ENCODE data around the gene STT3A.
A peak's percentile ranks its signal among the peaks of the same experiment; 100 is the strongest.

The STT3A gene

GRCh38 chr11:125618383-125618782 is 25.7 kb downstream of the STT3A start:
- Histone ChIP-seq H3K36me3 (ENCODE audit: control insufficient read depth in 2 of 2, insufficient read depth in 2 of 2, low read length in 2 of 2) (peaks cover 61 to 66% of the 10 kb centered on the region in 2 donors), H3K27me3 (ENCODE audit: control insufficient read depth in 2 of 2, insufficient read depth in 2 of 2, low read length in 2 of 2) (no peaks in the 10 kb centered on the region), H3K9me3 (ENCODE audit: control insufficient read depth in 2 of 2, low read length in 2 of 2) (no peaks in the 10 kb centered on the region), H3K4me1 (ENCODE audit: control insufficient read depth in 2 of 2, insufficient read depth in 2 of 2, low read length in 2 of 2) (no peaks in the 10 kb centered on the region), H3K27ac (ENCODE audit: low read depth in 2 of 2, low read length in 2 of 2) (no peak overlapping the region), H3K9ac (ENCODE audit: low read depth in 1 of 2, low read length in 2 of 2) (no peak overlapping the region), H3K4me3 (ENCODE audit: low read length in 2 of 2) (no peak overlapping the region)

- Histone ChIP-seq H3K9me3 (ENCODE audit: control insufficient read depth in 2 of 2, low read length in 2 of 2) (no peaks in the 10 kb centered on the region), H3K4me3 (ENCODE audit: low read length in 2 of 2) (no peak overlapping the region), H3K9ac (ENCODE audit: low read depth in 1 of 2, low read length in 2 of 2) (no peak overlapping the region), H3K27ac (ENCODE audit: low read depth in 2 of 2, low read length in 2 of 2) (no peak overlapping the region), H3K36me3 (ENCODE audit: control insufficient read depth in 2 of 2, insufficient read depth in 2 of 2, low read length in 2 of 2) (peaks cover 40 to 42% of the 10 kb centered on the region in 2 donors), H3K27me3 (ENCODE audit: control insufficient read depth in 2 of 2, insufficient read depth in 2 of 2, low read length in 2 of 2) (no peaks in the 10 kb centered on the region), H3K4me1 (ENCODE audit: control insufficient read depth in 2 of 2, insufficient read depth in 2 of 2, low read length in 2 of 2) (peaks cover 9 to 10% of the 10 kb centered on the region in 2 donors)
Measured at GRCh38 chr11:125621995-125622394, 29.3 kb downstream of the STT3A start.

GRCh38 chr11:125623064-125623463 is 30.4 kb downstream of the STT3A start:
- Histone ChIP-seq H3K27ac (ENCODE audit: low read depth in 2 of 2, low read length in 2 of 2) (no peak overlapping the region), H3K36me3 (ENCODE audit: control insufficient read depth in 2 of 2, insufficient read depth in 2 of 2, low read length in 2 of 2) (peaks cover 31 to 32% of the 10 kb centered on the region in 2 donors), H3K4me1 (ENCODE audit: control insufficient read depth in 2 of 2, insufficient read depth in 2 of 2, low read length in 2 of 2) (peaks cover 9 to 13% of the 10 kb centered on the region in 2 donors), H3K4me3 (ENCODE audit: low read length in 2 of 2) (no peak overlapping the region), H3K9ac (ENCODE audit: low read depth in 1 of 2, low read length in 2 of 2) (no peak overlapping the region), H3K27me3 (ENCODE audit: control insufficient read depth in 2 of 2, insufficient read depth in 2 of 2, low read length in 2 of 2) (no peaks in the 10 kb centered on the region), H3K9me3 (ENCODE audit: control insufficient read depth in 2 of 2, low read length in 2 of 2) (no peaks in the 10 kb centered on the region)

- Histone ChIP-seq H3K4me3 (ENCODE audit: low read length in 2 of 2) (peak within 1 kb of the TSS; percentile 80 to 92), H3K9me3 (ENCODE audit: control insufficient read depth in 2 of 2, low read length in 2 of 2) (no peaks in the 10 kb centered on the region)
Measured at GRCh38 chr11:125624756-125625213, 32.1 kb downstream of the STT3A start, which contains the start of gene CHEK1. Gene CHEK1, plus strand, starts transcription at chr11:125625163. Its CDS starts 1,606 bp downstream, at chr11:125626769.

GRCh38 chr11:125625225-125625629 is 32.6 kb downstream of the STT3A start:
- H3K27me3 ChIP-seq (ENCODE audit: control insufficient read depth in 2 of 2, insufficient read depth in 2 of 2, low read length in 2 of 2): no peaks in the 10 kb centered on the region
- peak overlapping the region; percentile 80 to 92 for H3K4me3 ChIP-seq (ENCODE audit: low read length in 2 of 2)
- H3K4me1 ChIP-seq (ENCODE audit: control insufficient read depth in 2 of 2, insufficient read depth in 2 of 2, low read length in 2 of 2): peaks cover 9 to 13% of the 10 kb centered on the region in 2 donors
- H3K27ac ChIP-seq (ENCODE audit: low read depth in 2 of 2, low read length in 2 of 2): peak overlapping the region; percentile 94 to 98
- H3K9me3 ChIP-seq (ENCODE audit: control insufficient read depth in 2 of 2, low read length in 2 of 2): no peaks in the 10 kb centered on the region
- H3K9ac ChIP-seq (ENCODE audit: low read depth in 1 of 2, low read length in 2 of 2): peak overlapping the region; percentile 89 to 90
- peaks cover 12% of the 10 kb centered on the region in 2 donors for H3K36me3 ChIP-seq (ENCODE audit: control insufficient read depth in 2 of 2, insufficient read depth in 2 of 2, low read length in 2 of 2)

More at GRCh38 chr11:125624756-125625213, 32.1 kb downstream of the STT3A start, which contains the start of gene CHEK1:
- peak within 1 kb of the TSS; percentile 94 to 98 for H3K27ac ChIP-seq (ENCODE audit: low read depth in 2 of 2, low read length in 2 of 2)
- H3K27me3 ChIP-seq (ENCODE audit: control insufficient read depth in 2 of 2, insufficient read depth in 2 of 2, low read length in 2 of 2): no peaks in the 10 kb centered on the region
- H3K36me3 ChIP-seq (ENCODE audit: control insufficient read depth in 2 of 2, insufficient read depth in 2 of 2, low read length in 2 of 2): peaks cover 17% of the 10 kb centered on the region in 2 donors
- peak within 1 kb of the TSS; percentile 89 to 90 for H3K9ac ChIP-seq (ENCODE audit: low read depth in 1 of 2, low read length in 2 of 2)
- H3K4me1 ChIP-seq (ENCODE audit: control insufficient read depth in 2 of 2, insufficient read depth in 2 of 2, low read length in 2 of 2): peaks cover 9 to 13% of the 10 kb centered on the region in 2 donors

GRCh38 chr11:125625630-125626287 is 33.1 kb downstream of the STT3A start:
- peak overlapping the region; percentile 89 to 90 for H3K9ac ChIP-seq (ENCODE audit: low read depth in 1 of 2, low read length in 2 of 2)
- H3K27me3 ChIP-seq (ENCODE audit: control insufficient read depth in 2 of 2, insufficient read depth in 2 of 2, low read length in 2 of 2): no peaks in the 10 kb centered on the region
- H3K27ac ChIP-seq (ENCODE audit: low read depth in 2 of 2, low read length in 2 of 2): peak overlapping the region; percentile 94 to 98
- peaks cover 8% of the 10 kb centered on the region in 2 donors for H3K36me3 ChIP-seq (ENCODE audit: control insufficient read depth in 2 of 2, insufficient read depth in 2 of 2, low read length in 2 of 2)
- peaks cover 9 to 13% of the 10 kb centered on the region in 2 donors for H3K4me1 ChIP-seq (ENCODE audit: control insufficient read depth in 2 of 2, insufficient read depth in 2 of 2, low read length in 2 of 2)
- H3K4me3 ChIP-seq (ENCODE audit: low read length in 2 of 2): peak overlapping the region; percentile 80 to 92
- no peaks in the 10 kb centered on the region for H3K9me3 ChIP-seq (ENCODE audit: control insufficient read depth in 2 of 2, low read length in 2 of 2)

- Histone ChIP-seq H3K36me3 (ENCODE audit: control insufficient read depth in 2 of 2, insufficient read depth in 2 of 2, low read length in 2 of 2) (peaks cover 3 to 4% of the 10 kb centered on the region in 2 donors), H3K4me3 (ENCODE audit: low read length in 2 of 2) (peak overlapping the region; percentile 80 to 92), H3K9ac (ENCODE audit: low read depth in 1 of 2, low read length in 2 of 2) (peak overlapping the region; percentile 89 to 90), H3K27me3 (ENCODE audit: control insufficient read depth in 2 of 2, insufficient read depth in 2 of 2, low read length in 2 of 2) (no peaks in the 10 kb centered on the region), H3K27ac (ENCODE audit: low read depth in 2 of 2, low read length in 2 of 2) (peak overlapping the region; percentile 94 to 98), H3K9me3 (ENCODE audit: control insufficient read depth in 2 of 2, low read length in 2 of 2) (no peaks in the 10 kb centered on the region), H3K4me1 (ENCODE audit: control insufficient read depth in 2 of 2, insufficient read depth in 2 of 2, low read length in 2 of 2) (peaks cover 9 to 13% of the 10 kb centered on the region in 2 donors)
Measured at GRCh38 chr11:125626288-125626950, 33.8 kb downstream of the STT3A start.

GRCh38 chr11:125627236-125627910 is 34.7 kb downstream of the STT3A start:
- Histone ChIP-seq H3K9ac (ENCODE audit: low read depth in 1 of 2, low read length in 2 of 2) (no peak overlapping the region), H3K4me1 (ENCODE audit: control insufficient read depth in 2 of 2, insufficient read depth in 2 of 2, low read length in 2 of 2) (peaks cover 9 to 13% of the 10 kb centered on the region in 2 donors), H3K36me3 (ENCODE audit: control insufficient read depth in 2 of 2, insufficient read depth in 2 of 2, low read length in 2 of 2) (no peaks in the 10 kb centered on the region), H3K4me3 (ENCODE audit: low read length in 2 of 2) (no peak overlapping the region), H3K27me3 (ENCODE audit: control insufficient read depth in 2 of 2, insufficient read depth in 2 of 2, low read length in 2 of 2) (no peaks in the 10 kb centered on the region), H3K27ac (ENCODE audit: low read depth in 2 of 2, low read length in 2 of 2) (no peak overlapping the region), H3K9me3 (ENCODE audit: control insufficient read depth in 2 of 2, low read length in 2 of 2) (no peaks in the 10 kb centered on the region)

GRCh38 chr11:125637840-125638239 is 45.2 kb downstream of the STT3A start:
- H3K27me3 ChIP-seq (ENCODE audit: control insufficient read depth in 2 of 2, insufficient read depth in 2 of 2, low read length in 2 of 2): no peaks in the 10 kb centered on the region
- H3K4me1 ChIP-seq (ENCODE audit: control insufficient read depth in 2 of 2, insufficient read depth in 2 of 2, low read length in 2 of 2): peaks cover 0 to 2% of the 10 kb centered on the region in 2 donors
- H3K36me3 ChIP-seq (ENCODE audit: control insufficient read depth in 2 of 2, insufficient read depth in 2 of 2, low read length in 2 of 2): no peaks in the 10 kb centered on the region
- H3K9ac ChIP-seq (ENCODE audit: low read depth in 1 of 2, low read length in 2 of 2): no peak overlapping the region
- no peak overlapping the region for H3K4me3 ChIP-seq (ENCODE audit: low read length in 2 of 2)
- H3K27ac ChIP-seq (ENCODE audit: low read depth in 2 of 2, low read length in 2 of 2): no peak overlapping the region
- no peaks in the 10 kb centered on the region for H3K9me3 ChIP-seq (ENCODE audit: control insufficient read depth in 2 of 2, low read length in 2 of 2)

- Histone ChIP-seq H3K9ac (ENCODE audit: low read depth in 1 of 2, low read length in 2 of 2) (no peak overlapping the region), H3K27ac (ENCODE audit: low read depth in 2 of 2, low read length in 2 of 2) (no peak overlapping the region), H3K9me3 (ENCODE audit: control insufficient read depth in 2 of 2, low read length in 2 of 2) (no peaks in the 10 kb centered on the region), H3K4me3 (ENCODE audit: low read length in 2 of 2) (no peak overlapping the region), H3K27me3 (ENCODE audit: control insufficient read depth in 2 of 2, insufficient read depth in 2 of 2, low read length in 2 of 2) (no peaks in the 10 kb centered on the region), H3K4me1 (ENCODE audit: control insufficient read depth in 2 of 2, insufficient read depth in 2 of 2, low read length in 2 of 2) (peaks cover 0 to 2% of the 10 kb centered on the region in 2 donors), H3K36me3 (ENCODE audit: control insufficient read depth in 2 of 2, insufficient read depth in 2 of 2, low read length in 2 of 2) (no peaks in the 10 kb centered on the region)
Measured at GRCh38 chr11:125638315-125638714, 45.7 kb downstream of the STT3A start.
